Thyroid gland (tissue), 4 donors: ENCODE data around the gene LTB4R.

Experiments used
- CTCF ChIP-seq, 6 experiments: fragments of 200-600 bp in 3 of 6; fragments of 450-650 bp in 3 of 6; sonication (generic) in 3 of 6; IDR thresholded peaks; one replicate each; pipeline ENCODE4 v1.5.1; 2016 to 2019; ENCODE audit warnings: antibody characterized with exemption in 6 of 6, mild to moderate bottlenecking in 2 of 6, inconsistent platforms in 1 of 6, moderate library complexity in 1 of 6
- POLR2A ChIP-seq, 2 donors: fragments of 450-650 bp; IDR thresholded peaks; one replicate each; pipeline ENCODE4 v1.6.1; 2017; ENCODE audit warnings: antibody characterized with exemption in 2 of 2, mild to moderate bottlenecking in 2 of 2, moderate library complexity in 1 of 2

- TF ChIP-seq CTCF (IDR thresholded peaks at IDR 0.05) = no peak
- TF ChIP-seq POLR2A (IDR thresholded peaks at IDR 0.05) = no peak
Observed at GRCh38 chr14:24364841-24365240, 53.5 kb downstream of the LTB4R start.
